ENCODE results near the gene STMN3.
"Not testable (repeated sequence)": the region's sequence is repeated elsewhere in the genome, so short reads cannot be mapped to it uniquely, and the experiment has no call there.

Gene STMN3

GRCh38 chr20:63678667-63679465 is 25.6 kb upstream of the STMN3 start:
- no peak for DNase-seq (ENCODE audit: low read depth, low spot score)

GRCh38 chr20:63678071-63678470 is 24.8 kb upstream of the STMN3 start:
- no peak for DNase-seq (ENCODE audit: low read depth, low spot score)

GRCh38 chr20:63675681-63676368 is 22.6 kb upstream of the STMN3 start:
- no peak for DNase-seq (ENCODE audit: low read depth, low spot score)

GRCh38 chr20:63673951-63674350 is 20.7 kb upstream of the STMN3 start:
- DNase-seq (ENCODE audit: low read depth, low spot score), result no peak

- no peak for DNase-seq (ENCODE audit: low read depth, low spot score)
Measured at GRCh38 chr20:63672666-63673065, 19.4 kb upstream of the STMN3 start.

DNA sequence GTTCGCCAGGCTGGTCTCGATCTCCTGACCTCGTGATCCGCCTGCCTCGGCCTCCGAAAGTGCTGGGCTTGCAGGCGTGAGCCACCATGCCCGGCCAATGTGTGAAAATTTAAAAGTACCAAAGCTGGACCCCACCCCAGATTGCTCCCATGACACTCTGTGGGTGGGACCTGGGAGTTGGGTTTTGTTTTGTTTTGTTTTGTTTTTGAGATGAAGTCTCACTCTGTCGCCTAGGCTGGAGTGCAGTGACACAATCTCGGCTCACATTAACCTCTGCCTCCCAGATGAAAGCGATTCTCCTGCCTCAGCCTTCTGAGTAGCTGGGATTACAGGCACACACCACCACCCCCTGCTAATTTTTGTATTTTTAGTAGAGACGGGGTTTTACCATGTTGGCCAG is 18.5 kb upstream of the STMN3 start:
- DNase-seq (ENCODE audit: low read depth, low spot score), result not testable (repeated sequence)

- DNase-seq (ENCODE audit: low read depth, low spot score), result no peak
Measured at GRCh38 chr20:63668351-63668750, 15.1 kb upstream of the STMN3 start.

GRCh38 chr20:63667858-63668257 is 14.6 kb upstream of the STMN3 start:
- no peak for DNase-seq (ENCODE audit: low read depth, low spot score)

- DNase-seq (ENCODE audit: low read depth, low spot score), result no peak
Measured at GRCh38 chr20:63665708-63666107, 12.5 kb upstream of the STMN3 start.

DNA sequence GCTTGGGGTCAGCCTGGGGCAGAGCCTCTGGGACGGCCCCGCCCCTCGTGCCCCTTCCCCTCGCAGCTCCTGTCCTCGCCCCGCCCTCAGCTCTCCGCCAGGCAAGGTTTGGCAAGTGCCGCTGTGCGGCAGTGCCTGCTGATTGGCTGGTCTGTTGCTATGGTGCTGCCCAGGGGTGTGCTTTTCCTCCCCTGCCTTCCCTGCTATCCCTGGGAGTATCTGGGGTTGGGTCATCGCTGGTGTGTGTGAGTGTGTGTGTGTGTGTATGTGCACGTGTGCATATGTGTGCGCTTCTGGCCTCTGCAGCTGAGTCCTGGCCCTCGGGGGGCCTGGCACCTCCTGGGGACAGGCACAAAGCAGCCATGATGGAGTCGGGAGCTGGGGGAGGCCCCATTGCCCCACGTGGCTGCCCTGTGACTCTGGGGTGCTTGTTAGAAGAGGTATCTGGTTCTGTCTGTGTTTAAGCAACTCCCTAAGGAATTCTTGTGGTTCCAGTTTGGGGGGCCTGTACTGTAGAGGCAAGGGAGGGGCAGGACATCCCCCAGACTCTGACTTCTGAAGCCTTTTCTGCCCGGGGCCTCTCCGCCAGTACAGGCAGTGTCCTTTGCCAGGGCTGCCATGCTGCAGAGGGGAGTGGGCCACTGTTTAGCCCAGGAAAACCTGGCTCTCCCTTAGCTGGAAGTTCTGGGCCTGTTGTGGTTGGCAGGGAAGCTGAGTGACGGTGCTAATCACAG is 11.8 kb upstream of the STMN3 start:
- DNase-seq (ENCODE audit: low read depth, low spot score), result no peak

DNA sequence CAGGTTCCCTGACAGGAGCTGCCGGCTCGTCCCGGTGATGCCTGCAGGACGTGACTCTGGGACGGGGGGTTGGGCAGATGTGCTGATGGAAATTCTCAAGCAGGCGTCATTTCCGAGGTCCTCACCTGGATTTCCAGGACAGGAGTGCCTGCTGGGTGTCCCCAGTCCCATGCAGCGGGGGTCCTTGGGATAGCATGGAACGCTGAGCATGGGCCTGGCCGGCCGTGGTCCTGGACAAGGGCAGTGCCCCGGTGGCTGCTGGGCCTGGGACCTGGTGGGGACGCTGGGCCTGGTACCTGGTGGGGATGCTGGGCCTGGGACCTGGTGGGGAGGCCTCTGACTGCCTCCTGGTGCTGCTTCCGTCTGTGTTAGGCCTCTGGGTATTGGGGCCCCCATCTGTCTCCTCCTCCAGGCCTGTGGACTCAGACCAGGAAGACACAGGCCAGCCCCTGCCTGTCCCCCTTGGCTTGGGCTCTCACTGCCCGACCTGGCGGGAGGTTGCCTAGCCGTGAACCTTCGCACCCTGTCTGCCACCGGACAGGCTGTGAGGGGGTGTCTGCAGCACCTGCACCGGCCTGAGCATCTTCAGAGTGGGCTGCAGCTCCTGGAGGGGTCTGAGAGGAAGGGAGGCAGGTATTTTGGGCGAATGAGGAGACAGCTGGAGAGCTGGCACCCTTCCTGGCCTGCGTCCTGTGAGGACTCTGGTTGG is 11.1 kb upstream of the STMN3 start:
- DNase-seq (ENCODE audit: low read depth, low spot score), result no peak

DNA sequence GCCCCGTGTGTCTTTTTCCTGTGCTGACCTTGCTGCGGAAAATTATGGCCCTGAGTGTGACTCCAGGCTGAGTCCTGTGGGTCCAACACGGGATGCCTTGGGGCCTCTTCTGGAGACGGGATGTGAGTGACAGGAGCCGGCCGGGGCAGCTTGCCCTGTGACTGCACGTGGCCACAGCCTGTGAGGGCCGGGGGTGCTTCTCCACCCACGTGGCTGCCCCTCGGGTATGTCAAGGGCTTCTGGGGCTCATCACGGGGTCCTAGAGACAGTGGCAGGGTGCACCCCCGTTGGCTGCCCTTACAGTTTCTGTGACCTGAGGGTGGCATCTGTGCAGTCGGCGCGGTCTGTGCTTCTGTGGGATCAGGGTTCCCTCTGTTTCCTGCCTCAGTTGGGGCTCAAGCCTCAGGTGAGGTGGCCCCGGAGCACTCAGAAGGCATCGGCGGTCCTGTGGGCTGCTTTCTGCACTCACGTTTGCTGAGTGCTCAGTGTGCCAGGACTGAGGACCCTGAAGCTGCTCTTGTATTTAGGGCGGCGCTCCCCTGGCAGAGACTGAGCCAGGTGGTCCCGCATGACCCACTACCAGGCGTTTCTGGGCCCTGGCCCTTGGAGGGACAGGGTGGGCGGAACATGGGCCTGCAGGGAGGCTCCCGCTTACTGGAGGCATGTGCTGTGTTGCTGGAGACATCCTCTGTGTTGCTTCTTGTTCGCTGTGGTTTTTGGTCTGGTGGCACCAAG is 10.3 kb upstream of the STMN3 start:
- no peak for DNase-seq (ENCODE audit: low read depth, low spot score)

GRCh38 chr20:63662813-63663189 is 9.6 kb upstream of the STMN3 start:
- no peak for DNase-seq (ENCODE audit: low read depth, low spot score)

DNA sequence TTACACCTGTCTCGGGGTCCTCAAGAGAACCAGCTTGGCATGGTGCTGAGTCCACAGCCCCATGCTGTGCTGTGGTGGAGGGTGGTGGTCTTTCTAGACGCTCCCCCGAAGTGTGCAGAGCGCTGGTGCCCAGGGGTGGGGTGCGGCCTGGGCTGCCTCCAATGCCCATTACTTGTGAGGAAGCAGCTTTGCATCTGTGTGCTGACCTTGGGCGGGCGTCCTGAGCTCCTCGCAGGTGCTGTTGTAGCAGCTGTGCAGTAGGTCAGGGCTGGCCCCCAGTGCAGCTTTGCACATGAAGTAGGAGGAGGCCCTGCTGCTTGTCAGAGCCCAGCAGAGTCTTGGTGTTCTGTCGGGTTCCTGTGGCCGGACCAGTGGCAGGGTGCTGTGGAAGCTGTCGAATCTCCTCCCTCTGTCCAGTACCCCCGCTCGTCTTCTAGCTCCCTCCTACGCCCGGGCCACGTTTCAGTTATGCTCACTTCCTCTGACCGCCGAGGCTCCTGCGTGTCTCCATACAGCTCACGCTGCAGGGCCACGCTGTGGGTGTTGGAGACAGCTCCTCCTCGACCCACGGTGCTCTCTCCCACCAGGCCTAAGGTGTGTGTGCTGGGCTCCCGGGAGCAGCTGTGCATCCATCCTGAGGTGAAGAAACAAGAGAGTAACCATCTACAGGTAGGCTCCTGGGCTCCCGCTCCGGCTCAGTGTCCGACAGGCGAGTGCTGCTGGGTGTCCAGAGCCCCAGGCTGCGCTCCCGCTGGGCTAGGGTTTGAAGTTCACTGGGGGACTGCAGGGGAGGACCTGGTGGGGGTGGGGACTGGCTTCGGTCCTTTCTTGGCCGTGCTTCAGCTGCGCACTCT is 9.0 kb upstream of the STMN3 start:
- no peak for DNase-seq (ENCODE audit: low read depth, low spot score)

DNA sequence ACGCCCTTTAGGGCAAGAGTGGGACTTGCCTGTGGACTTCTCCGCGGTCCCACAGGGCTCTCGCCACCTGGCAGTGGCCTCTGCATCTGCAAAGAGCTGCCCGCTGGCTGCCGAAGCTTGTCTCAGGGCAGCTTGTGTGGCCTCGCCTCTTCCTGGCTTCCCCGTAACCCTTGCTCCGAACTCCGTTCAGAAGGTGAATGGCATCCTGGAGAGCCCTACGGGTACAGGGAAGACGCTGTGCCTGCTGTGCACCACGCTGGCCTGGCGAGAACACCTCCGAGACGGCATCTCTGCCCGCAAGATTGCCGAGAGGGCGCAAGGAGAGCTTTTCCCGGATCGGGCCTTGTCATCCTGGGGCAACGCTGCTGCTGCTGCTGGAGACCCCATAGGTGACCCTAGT is 7.9 kb upstream of the STMN3 start:
- no peak for DNase-seq (ENCODE audit: low read depth, low spot score)

DNA sequence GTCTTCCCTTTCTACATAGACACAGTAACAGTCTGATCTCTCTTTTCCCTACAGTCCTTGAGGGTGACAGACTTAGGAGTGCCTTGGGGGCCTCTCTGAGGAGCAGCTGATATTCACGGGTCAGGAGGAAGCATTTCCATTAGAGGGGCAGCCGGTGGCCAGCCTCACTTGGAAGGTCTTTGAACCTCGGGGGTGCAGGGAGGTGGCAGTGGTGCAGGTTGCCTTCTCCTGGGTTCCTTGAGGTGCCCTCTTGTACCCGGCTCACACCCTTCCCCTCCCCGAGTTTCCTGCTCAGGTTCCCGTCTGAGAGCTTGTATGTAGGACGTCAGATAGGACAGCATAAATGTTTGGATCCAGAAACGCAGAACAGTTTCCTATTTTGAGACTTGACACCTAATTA is 7.4 kb upstream of the STMN3 start:
- no peak for DNase-seq (ENCODE audit: low read depth, low spot score)

- DNase-seq (ENCODE audit: low read depth, low spot score), result not testable (repeated sequence)
Measured at GRCh38 chr20:63660174-63660573, 7.0 kb upstream of the STMN3 start.

- no peak for DNase-seq (ENCODE audit: low read depth, low spot score)
Measured at GRCh38 chr20:63659370-63659769, 6.1 kb upstream of the STMN3 start.

- no peak for DNase-seq (ENCODE audit: low read depth, low spot score)
Measured at GRCh38 chr20:63658749-63659187, 5.5 kb upstream of the STMN3 start.
